GM21528 (cell line): ENCODE measurements around the gene KIF26A.

Source experiments
- ATAC-seq: cut with Tn5 transposase; IDR thresholded peaks from one replicate; pipeline ENCODE4 v1.9.1; 2021; ENCODE audit warnings: mild to moderate bottlenecking, moderate library complexity; ENCODE audit not compliant: unreplicated experiment, low FRiP score

KIF26A gene

DNA sequence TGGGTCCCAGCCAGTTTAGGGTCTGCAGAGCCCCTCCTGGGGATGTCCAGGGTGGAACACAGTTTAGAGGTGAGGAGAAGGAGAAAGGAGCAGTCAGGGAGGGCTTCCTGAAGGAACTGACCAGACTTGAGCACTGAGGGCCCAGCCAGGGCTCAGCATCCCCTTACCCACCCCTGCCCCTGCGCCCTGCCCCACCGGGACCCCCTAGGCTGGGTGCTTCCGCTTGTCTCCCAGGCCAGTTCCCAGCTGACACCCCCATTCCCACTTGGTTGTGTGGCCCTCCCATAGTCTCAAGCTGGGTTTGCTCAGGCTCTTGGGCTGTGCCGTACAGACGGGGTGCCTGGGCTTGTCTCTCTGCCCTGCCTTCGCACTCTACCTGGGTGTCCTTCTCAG lies 26.3 kb upstream of the KIF26A start:
- ATAC-seq: no peak

DNA sequence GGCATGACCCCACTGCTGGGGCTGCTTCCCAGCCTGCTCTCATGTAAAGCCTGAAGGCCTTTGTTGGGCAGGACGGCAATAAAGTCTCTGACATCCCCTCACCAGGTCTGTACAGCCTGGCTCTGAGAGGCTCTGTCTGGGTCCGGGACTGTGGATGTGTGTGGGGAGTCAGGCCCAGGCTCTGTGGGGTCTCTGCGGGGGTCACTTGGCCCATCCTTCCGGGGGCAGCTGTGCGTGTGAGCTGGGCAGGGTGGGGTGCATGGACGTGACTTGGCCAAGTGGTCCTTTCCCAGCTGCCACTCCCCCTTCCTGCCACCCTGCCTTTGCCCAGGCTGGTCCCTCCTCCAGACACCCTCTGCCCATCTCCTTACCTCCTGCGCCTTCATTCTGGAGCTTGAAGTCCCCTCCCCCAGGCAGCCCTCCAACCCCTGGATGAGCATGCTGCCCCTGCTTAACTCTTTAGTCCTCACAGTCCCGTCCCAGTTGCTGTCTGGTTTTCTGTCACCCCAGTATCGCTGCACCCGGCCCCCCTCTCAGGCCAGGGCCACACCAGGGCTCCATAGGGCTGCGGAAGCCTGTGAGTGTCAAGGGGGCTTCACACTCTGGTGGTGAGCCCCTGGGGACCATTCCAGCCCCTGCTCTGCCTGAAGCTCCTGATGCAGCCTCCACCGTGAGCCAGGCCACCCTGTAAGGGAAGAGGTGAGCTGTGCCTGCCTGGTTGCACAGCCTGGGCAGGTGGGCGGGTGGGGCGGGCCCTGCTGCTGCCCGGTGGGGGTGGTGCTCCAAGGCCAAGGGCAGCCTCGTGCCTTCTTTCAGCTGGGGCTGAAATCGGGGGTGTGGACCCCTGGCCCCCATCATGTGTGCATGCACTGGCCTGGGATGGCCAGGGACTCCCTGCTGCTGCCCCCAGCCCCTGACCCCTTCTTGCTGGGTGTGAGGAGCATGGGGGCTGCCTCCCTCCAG lies 25.5 kb upstream of the KIF26A start:
- no peak for ATAC-seq

DNA sequence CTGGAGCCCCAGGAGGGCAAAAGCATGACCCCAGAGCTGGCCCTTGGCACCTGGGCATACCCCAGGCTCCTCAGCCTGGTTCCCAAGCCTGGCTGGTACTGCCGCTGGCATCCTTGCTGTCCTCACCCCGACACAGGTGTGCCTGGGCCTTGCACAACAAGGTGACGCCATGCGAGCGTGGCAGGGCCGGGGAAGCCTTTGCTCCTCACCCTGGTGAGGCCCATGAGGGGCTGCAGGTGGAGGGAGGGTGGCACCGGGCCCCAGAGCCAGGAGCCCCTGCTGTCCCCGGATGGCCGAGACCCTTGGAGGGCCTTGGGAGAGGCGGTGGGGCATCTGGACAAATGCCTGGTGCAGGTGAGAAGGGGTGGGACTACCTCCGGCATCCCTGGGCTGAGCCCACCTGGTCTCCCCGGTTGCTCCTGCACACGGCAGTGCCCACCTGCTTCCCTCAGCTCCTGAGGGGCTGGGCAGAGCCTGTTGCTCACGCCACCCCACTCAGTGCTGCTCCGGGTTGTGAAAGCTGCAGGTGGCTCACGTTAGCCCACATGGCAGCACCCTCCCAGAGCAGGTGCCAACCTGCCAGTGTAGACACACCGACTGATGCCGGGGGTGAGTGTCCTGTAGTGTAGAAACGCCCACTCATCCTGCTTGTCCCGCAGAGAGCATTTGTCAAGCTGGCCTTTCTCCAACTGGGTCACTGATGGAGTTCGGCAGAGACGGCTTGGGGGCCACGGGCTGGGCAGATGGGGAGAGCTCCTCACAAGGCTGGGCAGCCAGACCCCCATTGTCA lies 24.6 kb upstream of the KIF26A start:
- no peak for ATAC-seq

DNA sequence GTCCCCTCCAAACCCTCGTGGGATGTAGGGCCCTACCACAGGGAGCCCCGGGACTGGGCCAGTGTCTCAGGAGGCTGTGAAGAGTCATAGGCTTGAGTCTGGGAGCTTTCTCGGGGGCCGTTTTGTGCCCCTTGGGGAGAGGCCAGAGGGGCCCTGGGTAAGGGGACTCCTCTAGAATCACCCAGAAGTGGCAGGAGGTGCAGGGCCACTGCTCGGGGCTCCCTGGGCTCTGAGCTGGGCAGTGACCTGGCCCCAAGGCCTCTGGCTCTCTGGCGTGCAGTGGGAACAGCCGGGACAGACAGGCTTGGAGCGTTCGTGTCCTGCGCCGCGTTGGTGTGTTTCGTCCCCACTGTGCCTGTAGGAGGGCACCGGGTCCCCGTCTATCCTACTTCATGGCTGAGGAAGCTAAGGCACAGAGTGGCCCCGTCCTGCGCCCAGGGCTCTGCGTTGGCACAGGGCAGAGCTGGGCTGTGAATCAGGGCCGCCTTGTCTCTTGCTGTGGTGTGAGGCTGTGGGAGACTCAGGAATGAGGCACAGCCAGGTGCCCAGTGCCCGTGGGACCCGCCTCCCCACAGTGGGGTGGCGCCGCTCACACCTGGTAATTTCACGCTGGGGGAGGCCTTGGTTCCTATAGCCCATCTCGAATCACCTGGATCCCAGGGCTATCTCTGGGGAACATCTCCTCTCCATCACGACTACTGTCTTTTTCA lies 23.8 kb upstream of the KIF26A start:
- no peak for ATAC-seq

DNA sequence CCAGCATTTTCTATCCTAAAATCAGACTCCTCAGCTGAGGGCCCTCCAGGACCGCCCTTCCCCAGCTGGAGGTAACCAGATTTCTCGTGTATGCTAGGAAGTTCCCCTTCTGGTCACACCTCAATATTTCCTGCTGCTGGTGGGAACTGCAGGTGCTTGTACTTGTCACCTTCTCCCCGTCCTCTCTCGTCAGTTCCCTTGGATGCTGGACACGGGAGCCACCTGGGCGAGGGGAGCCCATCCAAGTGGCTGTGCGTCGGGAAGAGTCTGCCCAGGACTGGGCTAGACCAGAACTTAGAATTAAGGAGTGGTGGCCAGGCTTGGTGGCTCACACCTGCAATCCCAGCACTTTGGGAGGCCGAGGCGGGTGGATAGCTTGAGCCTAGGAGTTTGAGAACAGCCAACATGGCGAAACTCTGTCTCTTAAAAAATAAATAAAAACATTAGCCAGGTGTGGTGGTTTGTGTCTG lies 23.2 kb upstream of the KIF26A start:
- ATAC-seq: no peak

DNA sequence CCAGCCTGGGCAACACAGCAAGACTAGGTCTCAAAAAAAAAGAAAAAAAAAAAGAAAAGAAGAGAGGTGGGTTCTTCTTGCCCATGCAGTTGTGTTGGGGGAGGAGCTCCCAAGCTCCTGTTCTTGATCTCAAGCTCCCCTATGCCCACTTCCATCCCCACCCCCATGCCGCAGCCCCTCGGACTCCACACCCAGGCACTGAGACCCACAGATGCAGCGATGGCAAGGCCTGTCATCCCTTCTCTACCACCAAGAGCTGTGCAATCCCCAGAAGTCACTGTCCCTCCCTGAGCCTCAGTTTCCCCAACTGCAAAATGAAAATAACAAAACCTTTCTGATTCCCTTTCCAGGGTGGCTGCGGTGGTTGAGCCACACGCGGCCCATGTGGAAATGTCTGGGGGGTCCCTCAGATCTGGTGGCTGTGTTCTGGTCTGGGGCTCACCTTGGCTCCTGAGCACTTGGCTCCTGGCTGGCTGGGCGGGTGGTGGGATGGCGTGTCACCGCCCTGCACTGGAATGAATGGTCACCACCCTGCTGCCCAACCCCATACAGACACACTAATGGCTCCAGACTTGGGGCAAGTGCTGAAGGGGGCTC lies 22.6 kb upstream of the KIF26A start:
- no peak for ATAC-seq

DNA sequence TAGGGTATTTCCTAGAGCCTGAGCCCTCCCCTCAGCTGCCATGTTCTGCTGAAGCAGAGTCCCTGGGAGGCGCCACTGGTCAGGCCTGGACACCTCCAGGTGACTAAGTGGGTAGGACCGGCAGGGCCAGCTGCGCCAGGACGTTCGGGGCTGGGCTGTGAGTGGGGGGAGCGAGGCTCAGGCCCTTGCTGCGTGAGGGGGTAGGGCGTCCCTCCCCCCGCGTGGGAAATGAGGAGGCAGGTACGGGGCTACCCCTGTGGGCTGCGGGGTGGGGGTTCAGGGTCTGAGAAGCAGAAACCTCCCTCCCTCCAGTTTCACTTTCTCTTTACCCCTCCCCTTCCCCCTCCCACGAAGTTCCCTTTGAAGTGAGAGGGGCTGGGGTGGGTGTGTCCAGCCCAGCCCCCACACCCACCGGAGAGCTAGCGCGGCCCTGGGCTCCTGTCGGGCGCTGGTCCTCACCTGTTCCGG lies 22.1 kb upstream of the KIF26A start:
- ATAC-seq: no peak

DNA sequence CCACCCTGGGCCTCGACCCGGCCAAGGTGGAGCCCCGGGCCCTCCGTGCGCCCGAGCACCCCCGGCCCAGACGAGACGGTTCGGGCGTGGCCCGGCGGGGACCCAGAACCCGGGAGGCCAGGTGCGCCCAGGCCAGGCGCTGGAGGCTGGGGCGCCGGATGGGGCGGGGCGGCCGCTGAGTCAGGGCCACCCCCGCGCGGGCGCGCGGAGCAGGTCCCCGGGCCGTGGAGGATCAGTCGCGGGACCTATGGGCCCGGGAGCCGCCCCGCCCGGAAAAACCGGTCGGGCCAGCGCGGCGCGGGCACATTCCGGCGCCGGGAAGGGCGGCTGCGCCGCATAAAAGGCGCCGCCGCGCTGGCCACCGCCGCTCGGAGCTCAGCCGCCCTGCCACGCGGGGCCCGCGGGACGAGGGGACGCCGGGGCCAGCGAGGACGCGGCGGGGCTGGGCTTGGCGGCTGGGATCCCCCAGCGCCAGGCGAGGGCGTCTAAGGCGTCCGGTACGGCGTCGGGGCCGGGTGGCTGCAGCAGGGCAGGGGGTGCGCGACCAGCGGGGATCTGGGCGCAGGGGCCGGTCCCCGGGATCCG lies 21.5 kb upstream of the KIF26A start:
- ATAC-seq: no peak

DNA sequence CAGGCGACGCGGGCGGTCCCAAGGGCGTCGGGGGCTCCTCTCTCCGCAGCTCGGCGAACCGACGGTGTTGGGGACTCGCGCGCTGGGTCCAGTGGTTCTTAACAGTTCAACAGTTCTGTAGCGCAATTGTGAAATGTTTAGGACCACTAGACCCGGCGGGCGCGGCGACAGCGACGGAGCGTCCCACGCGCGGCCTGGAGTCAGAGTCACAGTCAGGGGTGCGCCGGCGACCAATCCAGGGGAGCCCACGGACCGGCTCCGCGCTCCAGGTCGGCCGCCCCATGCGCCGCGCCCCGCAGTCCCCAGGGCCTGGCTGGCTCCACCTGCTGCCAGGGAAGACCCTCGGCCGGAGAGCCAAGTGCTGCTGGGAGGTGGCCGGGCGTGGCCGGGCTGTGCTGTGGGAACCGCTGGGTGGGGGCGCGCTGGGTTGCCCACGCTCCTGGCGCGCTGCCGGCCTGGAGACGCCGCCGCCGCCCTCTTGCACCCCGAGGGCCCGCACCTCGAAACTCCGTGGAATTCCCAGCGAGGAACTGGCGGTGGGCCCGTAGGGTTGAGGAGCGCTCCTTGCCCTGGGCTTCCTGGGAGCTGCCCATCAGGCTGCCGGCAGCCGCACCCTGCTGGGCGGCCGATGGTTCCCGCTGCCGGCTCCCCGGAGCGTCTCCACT lies 20.9 kb upstream of the KIF26A start:
- no peak for ATAC-seq

DNA sequence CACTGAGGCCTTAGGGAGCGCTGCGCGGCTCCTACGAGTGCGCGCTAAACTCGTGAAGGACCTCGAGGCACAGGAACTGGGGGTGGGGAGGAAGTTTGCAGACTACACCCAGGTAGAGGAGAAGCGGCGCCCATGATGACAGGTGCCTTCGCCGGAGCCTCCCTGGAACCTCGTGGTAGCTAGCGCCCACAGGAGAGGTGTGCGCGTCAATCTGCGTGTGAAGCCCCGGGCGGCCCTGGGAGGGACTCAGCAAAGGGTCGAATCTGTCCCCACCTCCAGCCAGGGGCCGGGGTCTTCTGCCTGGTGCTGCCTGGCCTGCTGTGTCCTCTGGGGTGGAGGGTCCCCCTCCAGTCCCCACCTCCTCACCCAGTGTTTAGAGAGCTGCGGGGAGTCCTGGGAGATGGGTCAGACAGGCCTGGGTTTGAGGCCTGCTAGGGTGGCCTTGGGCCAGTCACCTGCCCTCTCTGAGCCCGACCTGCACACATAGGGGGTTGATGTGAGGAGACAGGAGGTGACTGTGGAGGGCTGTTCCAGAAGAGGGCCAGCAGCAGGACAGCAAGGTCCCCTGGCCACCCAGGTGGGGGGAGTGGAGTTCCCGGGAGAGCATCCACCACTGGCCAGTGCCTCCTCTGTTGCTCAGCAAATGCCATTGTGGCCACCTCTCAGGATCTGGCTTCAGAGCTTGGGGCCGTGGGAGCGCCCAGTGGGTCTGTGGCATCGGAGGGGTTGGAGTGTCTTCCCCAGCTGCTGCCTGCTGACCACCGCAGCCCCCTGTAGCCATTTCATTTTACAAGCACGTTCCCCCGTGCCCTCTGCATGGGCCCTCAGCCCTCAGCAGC lies 20.2 kb upstream of the KIF26A start:
- no peak for ATAC-seq

DNA sequence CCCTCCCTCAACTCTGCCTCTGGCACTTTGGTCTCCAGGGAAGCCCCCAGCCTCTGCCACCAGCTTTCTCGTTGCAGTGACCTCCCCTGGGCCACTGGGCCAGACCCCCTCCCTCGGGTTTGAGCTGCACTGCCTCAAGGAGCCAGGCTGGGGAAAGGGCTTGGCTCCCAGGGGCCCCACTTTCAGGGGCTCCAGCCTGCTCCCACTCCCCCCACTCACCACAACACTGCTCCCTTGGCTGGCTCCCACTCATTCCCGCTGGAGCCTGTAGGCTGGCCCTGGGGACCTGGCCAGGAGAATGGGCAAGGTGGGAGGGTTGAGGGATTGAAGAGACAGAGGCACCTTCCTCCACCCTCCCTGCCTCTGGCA lies 19.3 kb upstream of the KIF26A start:
- no peak for ATAC-seq

DNA sequence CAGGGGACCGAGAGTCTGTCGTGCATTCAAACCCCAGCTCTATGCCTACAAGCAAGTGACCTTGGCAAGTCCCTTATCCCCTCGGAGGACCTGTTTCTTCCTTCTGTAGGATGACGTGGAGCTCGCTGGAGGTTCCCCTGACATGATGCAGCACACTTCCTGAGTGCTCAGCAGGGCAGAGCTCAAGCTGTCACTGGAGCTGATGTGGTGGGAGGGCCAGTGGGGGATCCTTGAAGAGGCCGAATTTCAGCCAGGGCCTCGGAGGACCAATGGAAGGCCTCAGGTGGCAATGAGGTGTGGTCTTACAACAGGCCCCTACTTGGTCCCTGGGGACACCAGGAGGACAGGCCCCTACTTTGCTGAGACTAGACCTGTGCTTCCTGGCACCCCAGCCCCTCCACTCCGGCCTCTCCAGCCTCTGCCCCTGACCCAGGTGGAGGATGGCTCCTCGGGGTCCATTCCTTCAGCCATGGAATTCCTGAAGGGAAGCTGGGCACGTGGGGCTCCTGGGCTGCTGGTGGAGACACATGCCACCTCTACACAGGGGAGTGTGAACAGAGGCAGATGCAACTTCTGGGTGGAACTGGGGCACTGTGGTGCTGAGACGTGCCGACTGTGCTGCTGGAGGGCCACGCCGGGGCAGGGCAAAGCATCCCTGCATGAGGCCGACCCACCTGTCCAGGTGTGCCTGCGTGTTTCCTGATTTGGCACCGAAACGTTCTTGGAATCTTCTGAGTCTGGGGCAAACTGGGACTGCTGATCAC lies 18.7 kb upstream of the KIF26A start:
- ATAC-seq: no peak

DNA sequence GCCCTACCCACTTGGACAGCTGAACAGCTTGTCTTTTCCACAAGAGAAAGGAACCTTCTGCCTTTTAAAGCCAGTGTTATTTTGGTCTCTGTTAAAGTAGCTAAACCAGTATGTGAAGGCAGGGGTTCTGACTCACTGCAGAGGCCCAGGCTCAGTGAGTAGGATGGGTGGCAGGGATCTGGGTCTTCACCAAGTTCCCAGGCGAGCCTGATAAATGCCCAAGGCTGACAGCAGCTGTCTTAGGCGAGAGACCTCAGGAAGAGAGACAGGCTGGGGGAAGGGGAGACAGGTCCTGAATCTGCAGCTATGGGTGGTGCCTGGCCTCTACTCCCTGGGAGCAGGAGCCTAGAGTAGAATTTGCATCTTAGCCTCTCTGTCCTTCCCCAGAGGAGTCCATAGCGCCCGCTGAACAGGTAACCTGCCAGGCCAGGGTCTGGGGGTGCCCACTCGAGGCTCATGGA lies 18.1 kb upstream of the KIF26A start:
- no peak for ATAC-seq

DNA sequence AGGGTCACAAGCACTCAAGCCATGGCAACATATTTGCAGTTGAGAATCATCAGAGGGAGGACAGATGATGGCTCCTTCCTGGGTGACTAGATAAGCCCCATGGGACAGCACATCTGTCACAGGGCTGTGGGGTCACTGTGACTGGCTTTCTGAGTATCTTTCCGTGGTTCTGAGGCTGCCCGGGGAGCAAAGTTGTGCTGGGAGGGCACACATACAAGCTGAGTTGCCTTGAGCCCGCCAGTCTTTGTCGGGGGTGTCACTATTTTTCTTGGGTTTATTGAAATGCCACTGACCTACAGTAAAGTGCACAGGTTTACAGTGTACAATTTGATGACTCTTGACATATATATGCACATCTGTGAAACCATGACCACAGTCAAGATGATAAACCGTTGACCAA lies 17.2 kb upstream of the KIF26A start:
- ATAC-seq: no peak

DNA sequence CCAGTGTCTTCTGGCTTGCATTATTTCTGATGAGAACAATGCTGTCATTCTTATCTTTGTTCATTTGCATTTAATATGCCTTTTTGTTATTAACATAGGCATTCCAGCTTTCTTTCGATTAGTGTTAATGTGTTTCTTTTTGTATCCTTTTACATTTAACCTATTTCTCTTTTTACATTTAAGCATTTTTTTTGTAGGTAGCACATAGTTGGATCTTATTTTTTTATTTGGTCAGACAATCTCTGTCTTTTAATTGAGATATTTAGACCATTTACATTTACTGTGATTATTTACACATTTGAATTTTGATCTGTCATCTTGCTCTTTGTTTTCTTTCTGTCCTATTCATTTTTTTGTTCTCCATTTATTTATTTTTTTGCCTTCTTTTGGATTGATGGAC lies 14.5 kb upstream of the KIF26A start:
- ATAC-seq: no peak

DNA sequence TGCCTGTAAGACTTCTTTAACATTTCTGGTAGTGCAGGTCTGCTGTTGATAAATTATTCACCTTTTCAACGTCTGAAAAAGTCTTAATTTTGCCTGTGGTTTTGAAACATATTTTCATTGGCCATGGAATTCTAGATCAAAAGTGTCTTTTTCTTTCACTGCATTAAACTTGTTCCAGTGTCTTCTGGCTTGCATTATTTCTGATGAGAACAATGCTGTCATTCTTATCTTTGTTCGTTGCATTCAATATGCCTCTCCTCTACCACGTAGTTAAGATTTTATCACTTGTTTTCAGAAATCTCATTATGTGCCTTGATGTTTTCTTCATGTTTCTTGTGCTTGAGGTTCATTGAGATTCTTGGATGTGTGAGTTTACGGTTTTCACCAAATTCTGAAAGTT lies 13.4 kb upstream of the KIF26A start:
- ATAC-seq: no peak

DNA sequence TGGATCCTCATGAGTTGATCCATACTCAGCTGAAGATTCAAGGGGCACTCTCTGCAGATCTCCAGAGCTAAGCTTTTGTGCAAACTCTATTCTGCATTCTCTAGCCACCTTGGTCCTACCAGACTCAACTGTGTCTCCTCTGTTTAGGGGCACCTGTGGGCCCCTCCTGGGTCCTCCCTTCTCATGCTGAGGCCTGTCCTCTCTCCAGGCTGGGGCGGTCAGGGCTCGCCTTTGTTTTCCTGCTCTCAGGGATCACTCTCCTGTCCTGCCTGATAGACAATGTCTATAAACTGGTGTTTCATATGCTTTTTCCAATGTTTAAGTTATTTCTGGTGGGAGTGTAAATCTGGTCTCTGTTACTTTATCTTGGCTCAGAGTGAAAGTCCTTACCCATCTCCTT lies 11.6 kb upstream of the KIF26A start:
- ATAC-seq: no peak

DNA sequence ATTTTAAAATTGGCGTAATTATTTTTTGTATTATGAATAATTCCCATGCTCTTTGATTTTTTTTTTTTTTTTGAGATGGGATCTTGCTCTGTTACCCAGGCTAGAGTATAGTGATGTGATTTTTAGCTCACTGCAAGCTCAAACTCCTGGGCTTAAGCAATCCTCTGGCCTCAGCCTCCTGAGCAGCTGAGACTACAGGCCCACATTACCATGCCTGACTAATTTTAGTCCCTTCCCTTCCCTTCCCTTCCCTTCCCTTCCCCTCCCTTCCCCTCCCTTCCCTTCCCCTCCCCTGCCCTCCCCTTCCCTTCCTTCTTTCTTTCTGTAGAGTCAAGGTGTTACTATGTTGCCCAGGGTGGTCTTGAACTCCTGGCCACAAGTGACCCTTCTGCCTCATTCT lies 9.4 kb upstream of the KIF26A start:
- no peak for ATAC-seq
